Coronary artery (tissue), 2 donors: ENCODE results near the gene CLDN11.

Experiments
- DNase-seq: peaks from one replicate; pipeline ENCODE4 v3.0.0-alpha.2; 2017; ENCODE audit warnings: low spot score
- H3K27ac ChIP-seq, 2 donors: fragments of 200-600 bp; sonication (generic); one replicate each; pipeline ENCODE4 v1.5.1; 2016 to 2019
- H3K4me3 ChIP-seq: fragments of 200-600 bp; sonication (generic); 2 replicates; pipeline ENCODE4 v1.5.1; 2016; ENCODE audit warnings: mild to moderate bottlenecking, moderate library complexity
- CTCF ChIP-seq: fragments of 200-600 bp; sonication (generic); IDR thresholded peaks from one replicate; pipeline ENCODE4 v1.5.1; 2019; ENCODE audit warnings: antibody characterized with exemption

CLDN11 gene

GRCh38 chr3:170425491-170426239, 7.0 kb downstream of the CLDN11 start:
- Histone ChIP-seq H3K27ac (peak overlapping the region in 1 of 2 donors; percentile 7), H3K4me3 (no peak overlapping the region)
- no peak for DNase-seq
- no peak for TF ChIP-seq CTCF

GRCh38 chr3:170426240-170426797, 7.7 kb downstream of the CLDN11 start:
- H3K4me3 ChIP-seq, result no peak overlapping the region
- no peak overlapping the region for H3K27ac ChIP-seq
- TF ChIP-seq CTCF, result no peak
- DNase-seq, result no peak

- Histone ChIP-seq H3K4me3 (no peak overlapping the region), H3K27ac (no peak overlapping the region)
- no peak for TF ChIP-seq CTCF
- no peak for DNase-seq
Observed at GRCh38 chr3:170428095-170428494, 9.4 kb downstream of the CLDN11 start.

- Histone ChIP-seq H3K4me3 (no peak overlapping the region), H3K27ac (no peak overlapping the region)
- no peak for DNase-seq
- TF ChIP-seq CTCF, result no peak
Observed at GRCh38 chr3:170429050-170429449, 10.4 kb downstream of the CLDN11 start.

- no peak for TF ChIP-seq CTCF
- Histone ChIP-seq H3K27ac (no peak overlapping the region), H3K4me3 (no peak overlapping the region)
- DNase-seq, result no peak
Observed at GRCh38 chr3:170431054-170431453, 12.4 kb downstream of the CLDN11 start.

- H3K27ac ChIP-seq, result no peak overlapping the region
- H3K4me3 ChIP-seq, result no peak overlapping the region
- no peak for DNase-seq
Observed at GRCh38 chr3:170432416-170432815, 13.7 kb downstream of the CLDN11 start.

More at GRCh38 chr3:170432416-170432815, 13.7 kb downstream of the CLDN11 start:
- TF ChIP-seq CTCF, result no peak
